Stomach (tissue), 4 donors: ENCODE data around the gene NFE2L1.

Source experiments
- EP300 ChIP-seq: sonication (generic); formaldehyde crosslinking; IDR thresholded peaks from one replicate; pipeline ENCODE4 v1.6.1; 2017; ENCODE audit warnings: antibody characterized with exemption
- POLR2A ChIP-seq, 4 donors: fragments of 450-650 bp; IDR thresholded peaks; one replicate each; pipeline ENCODE4 v1.6.1; 2016; ENCODE audit warnings: antibody characterized with exemption in 4 of 4, control low read depth in 2 of 4, mild to moderate bottlenecking in 1 of 4, moderate library complexity in 1 of 4
- POLR2AphosphoS5 ChIP-seq, 3 donors: sonication (generic); formaldehyde crosslinking; IDR thresholded peaks; one replicate each; pipeline ENCODE4 v1.6.1; 2016; ENCODE audit warnings: antibody characterized with exemption in 3 of 3
- TF ChIP-seq, protein P1 (sequence below), 7 experiments: fragments of 450-650 bp in 4 of 7; fragments of 200-600 bp in 3 of 7; sonication (generic) in 3 of 7; IDR thresholded peaks; one replicate each; pipeline ENCODE4 v1.5.1; 2016 to 2019; ENCODE audit warnings: antibody characterized with exemption in 7 of 7, control low read depth in 2 of 7, mild to moderate bottlenecking in 1 of 7

- TF ChIP-seq, protein P1, sequence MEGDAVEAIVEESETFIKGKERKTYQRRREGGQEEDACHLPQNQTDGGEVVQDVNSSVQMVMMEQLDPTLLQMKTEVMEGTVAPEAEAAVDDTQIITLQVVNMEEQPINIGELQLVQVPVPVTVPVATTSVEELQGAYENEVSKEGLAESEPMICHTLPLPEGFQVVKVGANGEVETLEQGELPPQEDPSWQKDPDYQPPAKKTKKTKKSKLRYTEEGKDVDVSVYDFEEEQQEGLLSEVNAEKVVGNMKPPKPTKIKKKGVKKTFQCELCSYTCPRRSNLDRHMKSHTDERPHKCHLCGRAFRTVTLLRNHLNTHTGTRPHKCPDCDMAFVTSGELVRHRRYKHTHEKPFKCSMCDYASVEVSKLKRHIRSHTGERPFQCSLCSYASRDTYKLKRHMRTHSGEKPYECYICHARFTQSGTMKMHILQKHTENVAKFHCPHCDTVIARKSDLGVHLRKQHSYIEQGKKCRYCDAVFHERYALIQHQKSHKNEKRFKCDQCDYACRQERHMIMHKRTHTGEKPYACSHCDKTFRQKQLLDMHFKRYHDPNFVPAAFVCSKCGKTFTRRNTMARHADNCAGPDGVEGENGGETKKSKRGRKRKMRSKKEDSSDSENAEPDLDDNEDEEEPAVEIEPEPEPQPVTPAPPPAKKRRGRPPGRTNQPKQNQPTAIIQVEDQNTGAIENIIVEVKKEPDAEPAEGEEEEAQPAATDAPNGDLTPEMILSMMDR (IDR thresholded peaks at IDR 0.05): no peak
- TF ChIP-seq POLR2A (IDR thresholded peaks at IDR 0.05) (no peak), EP300 (no peak), POLR2AphosphoS5 (IDR thresholded peaks at IDR 0.05) (no peak)
Measured at GRCh38 chr17:48056246-48056745, 8.1 kb downstream of the NFE2L1 start.
